G401 (cell line): ENCODE data around the gene BSN. TPM values are rescaled to one million over a fixed set of nuclear protein-coding genes. Genes with fewer than 3 reads are reported as not detected.
A peak's percentile ranks its signal among the peaks of the same experiment; 100 is the strongest.

Experiments used
- DNase-seq: peaks from one replicate; pipeline ENCODE4 v3.0.0-alpha.2; 2015; ENCODE audit warnings: low spot score
- in situ Hi-C: cut with HindIII; loops from 2 replicates; pipeline ENCODE4 v1.10.0; 2016; ENCODE audit warnings: low sequenced_read_pairs, mixed read lengths
- total RNA-seq: library from RNA; depleted of rRNA; stranded (reverse); fragments of >200 nt; shearing (Covaris generic); gene quantifications from 2 replicates; pipeline ENCODE4 v1.2.3, GENCODE V29; 2014; rRNA removed

Gene BSN, protein sequence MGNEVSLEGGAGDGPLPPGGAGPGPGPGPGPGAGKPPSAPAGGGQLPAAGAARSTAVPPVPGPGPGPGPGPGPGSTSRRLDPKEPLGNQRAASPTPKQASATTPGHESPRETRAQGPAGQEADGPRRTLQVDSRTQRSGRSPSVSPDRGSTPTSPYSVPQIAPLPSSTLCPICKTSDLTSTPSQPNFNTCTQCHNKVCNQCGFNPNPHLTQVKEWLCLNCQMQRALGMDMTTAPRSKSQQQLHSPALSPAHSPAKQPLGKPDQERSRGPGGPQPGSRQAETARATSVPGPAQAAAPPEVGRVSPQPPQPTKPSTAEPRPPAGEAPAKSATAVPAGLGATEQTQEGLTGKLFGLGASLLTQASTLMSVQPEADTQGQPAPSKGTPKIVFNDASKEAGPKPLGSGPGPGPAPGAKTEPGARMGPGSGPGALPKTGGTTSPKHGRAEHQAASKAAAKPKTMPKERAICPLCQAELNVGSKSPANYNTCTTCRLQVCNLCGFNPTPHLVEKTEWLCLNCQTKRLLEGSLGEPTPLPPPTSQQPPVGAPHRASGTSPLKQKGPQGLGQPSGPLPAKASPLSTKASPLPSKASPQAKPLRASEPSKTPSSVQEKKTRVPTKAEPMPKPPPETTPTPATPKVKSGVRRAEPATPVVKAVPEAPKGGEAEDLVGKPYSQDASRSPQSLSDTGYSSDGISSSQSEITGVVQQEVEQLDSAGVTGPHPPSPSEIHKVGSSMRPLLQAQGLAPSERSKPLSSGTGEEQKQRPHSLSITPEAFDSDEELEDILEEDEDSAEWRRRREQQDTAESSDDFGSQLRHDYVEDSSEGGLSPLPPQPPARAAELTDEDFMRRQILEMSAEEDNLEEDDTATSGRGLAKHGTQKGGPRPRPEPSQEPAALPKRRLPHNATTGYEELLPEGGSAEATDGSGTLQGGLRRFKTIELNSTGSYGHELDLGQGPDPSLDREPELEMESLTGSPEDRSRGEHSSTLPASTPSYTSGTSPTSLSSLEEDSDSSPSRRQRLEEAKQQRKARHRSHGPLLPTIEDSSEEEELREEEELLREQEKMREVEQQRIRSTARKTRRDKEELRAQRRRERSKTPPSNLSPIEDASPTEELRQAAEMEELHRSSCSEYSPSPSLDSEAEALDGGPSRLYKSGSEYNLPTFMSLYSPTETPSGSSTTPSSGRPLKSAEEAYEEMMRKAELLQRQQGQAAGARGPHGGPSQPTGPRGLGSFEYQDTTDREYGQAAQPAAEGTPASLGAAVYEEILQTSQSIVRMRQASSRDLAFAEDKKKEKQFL (N-terminal part only)
- 0.24 and 0.31 TPM in 2 replicates for total RNA-seq

DNA sequence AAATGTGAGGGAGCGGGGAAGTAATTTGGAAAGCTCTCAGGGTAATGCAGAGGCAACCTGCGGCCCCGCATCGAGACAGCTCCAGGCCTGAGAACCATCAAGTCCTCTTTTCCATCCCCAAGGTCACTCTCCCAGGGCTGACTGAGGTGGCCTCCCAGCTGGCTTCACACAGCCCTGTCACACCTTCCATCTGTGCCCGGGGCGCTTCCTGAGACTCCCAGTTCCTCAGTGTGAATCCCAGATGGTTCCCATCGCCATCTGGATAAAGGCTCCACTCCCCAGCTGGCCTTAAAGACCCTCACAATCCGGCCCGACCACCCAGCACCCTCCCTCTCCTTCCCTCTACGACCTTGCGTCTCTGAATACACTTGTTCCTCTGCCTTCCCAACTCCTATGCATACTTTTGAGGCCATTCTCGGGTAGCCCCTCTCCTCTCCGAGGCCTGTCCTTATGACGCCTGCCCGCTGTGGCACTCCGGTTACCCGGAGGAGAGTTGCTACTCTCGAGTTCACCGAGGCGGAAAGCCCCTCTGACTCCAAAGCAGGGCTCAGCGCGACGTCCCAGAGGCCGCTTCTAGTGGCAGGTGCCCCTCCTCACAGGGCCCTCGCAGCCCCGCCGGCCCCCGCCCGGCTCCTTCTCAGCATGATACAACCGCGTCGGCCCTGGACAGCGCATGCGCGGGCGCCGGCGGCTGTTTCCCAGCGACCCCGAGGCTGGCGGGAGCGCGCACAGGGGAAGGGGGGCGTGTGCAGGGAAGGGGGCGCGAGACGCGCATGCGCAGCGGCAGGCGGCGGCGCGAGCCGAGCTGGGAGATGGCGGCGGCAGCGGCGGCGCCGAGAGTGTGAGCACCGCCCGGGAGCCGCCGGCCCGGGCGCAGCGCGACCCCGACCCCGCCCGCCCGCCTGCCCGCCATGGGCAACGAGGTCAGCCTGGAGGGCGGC lies at the start of gene BSN:
Gene BSN, plus strand, starts transcription at position 786 of the 941 bp plus-strand sequence. Its CDS starts 126 bp downstream, at position 912.
- DNase-seq: peak; percentile 86
- in situ Hi-C loops: loop anchor here (10.0 kb wide), 1 partner anchor 111 kb away; no protein-coding TSS in a partner anchor

DNA sequence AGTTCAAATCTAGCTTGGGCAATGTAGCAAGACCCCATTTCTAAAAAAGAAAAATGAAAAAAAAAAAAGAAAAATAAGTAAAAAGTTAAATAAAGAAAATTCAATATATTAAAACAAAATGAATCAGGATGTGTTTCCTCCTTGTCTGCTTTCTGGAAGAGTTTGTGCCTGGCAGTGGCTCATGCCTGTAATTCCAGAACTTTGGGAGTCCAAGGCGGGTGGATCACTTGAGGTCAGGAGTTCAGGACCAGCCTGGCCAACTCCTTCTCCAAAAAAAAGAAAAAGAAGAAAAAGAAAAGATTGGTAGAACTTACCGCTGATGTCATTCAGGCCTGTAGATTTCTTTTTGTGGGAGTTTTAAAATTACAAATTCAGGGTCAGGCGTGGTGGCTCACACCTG lies 47.4 kb upstream of the BSN start:
- no peak for DNase-seq
- in situ Hi-C loops: no loop called here

DNA sequence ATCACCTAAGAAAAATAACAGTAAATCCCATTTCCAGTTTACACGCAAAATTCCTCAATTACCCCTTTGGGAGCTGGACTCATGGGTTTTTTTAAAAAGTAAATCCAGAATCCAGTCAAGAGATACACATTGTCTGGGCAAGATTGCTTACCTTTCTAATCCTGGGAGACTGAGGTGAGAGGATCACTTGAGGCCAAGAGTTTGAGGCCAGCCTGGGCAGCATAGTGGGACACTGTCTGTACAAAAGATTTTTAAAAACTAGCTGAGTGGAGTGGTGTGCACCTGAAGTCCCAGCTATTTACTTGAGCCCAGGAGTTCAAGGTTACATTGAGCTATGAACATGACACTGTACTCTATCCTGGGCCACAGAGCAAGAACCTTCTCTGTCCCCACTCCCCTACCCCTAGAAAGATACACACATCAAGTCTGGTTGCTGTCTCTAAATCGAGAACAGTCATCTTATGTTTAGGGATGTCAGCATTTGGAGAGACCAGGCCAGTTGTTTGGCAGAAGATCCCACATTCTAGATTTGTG lies 45.2 kb upstream of the BSN start:
- in situ Hi-C loops: no loop called here
- DNase-seq: no peak

DNA sequence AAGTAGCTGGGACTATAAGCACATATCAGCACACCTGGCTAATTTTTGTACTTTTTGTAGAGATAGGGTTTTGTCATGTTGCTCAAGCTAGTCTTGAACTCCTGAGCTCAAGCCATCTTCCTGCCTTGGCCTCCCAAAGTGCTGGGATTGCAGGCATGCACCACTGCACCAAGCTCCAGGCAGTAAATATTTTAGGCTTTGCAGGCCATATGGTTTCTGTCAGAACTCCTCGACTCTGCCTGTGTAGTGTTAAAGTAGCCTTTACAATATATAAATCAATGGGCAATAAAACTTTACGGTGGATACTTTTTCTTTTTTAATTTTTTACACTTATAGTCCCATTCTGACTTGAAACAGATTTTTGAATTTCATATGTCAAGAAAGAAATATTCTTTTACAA lies 42.6 kb upstream of the BSN start:
- DNase-seq: no peak
- in situ Hi-C loops: no loop called here

DNA sequence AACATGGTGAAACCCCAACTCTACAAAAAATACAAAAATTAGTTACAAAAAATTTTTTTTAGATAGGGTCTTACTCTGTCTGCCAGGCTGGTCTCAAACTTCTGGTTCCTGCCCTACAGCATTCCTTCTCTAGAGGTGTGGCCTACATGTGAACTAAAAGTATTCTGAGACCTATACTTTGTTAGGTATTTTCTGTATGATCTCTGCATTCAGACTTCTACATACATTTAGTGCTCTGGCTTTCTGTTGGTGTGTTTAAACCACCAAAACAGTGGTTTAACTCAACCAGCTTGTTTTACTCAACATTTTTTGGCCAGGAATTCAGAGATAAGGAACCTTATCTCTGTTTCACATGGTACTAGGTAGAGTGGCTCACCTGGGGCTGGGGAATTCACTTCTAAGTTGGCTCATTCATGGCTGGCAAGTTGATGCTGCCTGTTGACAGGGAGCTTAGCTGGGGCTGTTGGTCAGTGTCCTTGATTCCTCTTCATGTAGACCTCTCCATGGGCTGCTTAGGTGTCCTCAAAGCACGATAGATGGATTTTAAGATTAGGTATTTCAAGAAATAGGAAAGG lies 41.4 kb upstream of the BSN start:
- no peak for DNase-seq
- in situ Hi-C loops: no loop called here

DNA sequence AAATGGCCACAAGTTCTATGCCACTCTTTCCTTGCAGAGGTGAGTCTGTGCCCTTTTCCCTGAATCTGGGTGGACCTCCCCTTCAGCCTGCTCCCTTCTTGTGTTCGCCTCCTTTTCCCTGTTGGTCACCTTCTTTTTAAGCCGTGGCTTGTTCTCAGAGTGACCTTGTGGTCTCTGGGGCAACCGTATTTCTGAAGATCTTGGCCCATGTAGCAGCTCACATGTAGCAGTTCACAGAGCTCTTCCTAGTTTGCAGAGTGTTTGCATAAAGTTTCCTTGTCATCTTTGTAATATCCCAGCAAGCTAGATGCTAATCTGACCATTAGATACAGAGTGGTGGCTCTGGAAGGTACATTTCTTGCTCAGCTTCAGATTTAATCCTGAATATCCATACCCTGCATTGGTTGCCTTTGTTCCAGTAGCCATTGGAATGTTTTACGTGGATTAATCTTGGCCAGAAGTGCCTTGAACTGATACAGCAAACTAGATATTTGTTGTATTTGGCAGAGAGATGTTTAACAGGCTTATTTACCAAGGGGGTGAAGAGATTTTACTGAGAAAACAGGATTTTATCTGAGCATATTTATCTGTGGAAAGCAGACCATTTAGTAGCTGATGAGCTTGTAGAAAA lies 40.7 kb upstream of the BSN start:
- DNase-seq: no peak
- in situ Hi-C loops: no loop called here

DNA sequence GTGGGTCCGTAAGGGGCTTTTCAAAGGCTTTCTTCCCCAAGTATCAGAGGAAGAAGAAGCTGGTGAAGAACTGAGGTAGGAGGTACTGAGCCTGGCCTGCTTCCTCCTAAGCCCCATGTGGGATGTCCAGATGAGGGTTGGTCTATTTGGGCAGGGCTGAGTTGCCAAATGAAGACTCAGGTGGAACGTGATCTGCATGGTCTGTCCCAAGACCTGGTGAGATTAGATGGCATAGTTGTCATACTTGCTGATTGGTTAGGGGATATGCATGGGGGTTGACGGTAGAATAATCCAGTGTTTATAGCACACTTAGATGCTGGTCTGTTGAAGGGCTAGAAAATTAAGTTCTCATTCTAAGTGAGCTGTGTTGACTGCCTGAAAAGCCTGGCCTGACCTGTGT lies 36.3 kb upstream of the BSN start:
- no peak for DNase-seq
- in situ Hi-C loops: no loop called here

DNA sequence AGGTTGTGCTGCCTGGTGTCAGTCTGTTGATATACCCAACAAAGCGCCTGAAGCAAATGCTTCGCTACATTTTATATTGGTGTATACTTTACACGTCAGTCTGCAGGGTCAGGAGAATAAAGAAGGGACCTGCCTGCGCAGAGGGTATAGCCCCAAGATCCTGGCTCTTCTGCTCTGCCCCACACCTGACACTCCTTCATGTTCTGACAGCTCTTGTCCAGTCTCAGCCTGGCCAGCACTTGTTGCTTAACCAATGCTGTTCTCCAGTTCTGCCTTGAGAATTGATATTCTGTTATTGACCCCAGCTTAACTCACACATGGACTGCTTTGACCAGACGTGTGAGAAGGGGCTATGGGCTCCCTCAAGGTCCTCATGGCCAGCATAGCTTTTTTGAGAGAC lies 35.8 kb upstream of the BSN start:
- in situ Hi-C loops: no loop called here
- no peak for DNase-seq

DNA sequence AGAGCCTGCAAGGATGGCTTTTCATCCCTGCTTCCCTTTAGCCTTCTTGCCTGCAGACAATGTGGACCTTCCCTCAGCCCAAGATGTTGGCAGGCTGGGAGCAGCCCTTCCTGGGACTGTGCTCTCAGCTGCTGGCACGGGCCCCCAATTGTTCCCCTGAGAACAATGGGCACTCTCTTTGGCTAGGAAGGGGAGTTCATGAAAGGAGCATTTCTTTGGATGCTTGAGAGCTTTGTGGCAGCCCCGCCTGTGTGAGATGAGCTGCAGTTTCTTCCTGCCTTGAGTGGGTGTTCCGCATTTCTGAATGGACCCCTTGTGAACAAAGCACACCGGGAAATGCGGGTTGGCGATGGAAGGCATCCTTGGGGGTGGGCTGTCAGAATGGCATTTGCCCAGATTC lies 35.0 kb upstream of the BSN start:
- in situ Hi-C loops: no loop called here
- no peak for DNase-seq

DNA sequence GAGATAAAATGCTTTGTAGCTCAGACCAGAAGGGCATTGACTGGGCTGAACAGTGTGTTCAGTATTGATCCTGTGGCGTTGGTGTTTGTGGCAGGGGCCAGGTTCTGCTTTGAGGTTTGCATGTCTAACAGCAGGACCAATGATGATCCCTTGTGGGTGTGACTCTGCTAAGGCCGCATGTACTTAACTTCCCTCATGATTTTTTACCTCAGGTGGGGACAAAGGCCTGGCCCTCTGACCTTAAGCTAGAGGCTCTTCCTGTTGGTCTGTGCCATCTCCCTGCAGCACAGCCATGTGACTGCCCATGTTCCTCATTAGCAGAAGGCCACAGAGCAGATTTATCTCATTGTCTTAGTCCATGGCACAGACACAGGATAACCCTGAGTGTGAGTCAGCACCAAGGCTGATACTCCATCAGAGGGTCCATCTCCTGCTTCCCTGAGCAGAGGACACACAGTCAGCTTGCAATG lies 34.3 kb upstream of the BSN start:
- in situ Hi-C loops: no loop called here
- no peak for DNase-seq

DNA sequence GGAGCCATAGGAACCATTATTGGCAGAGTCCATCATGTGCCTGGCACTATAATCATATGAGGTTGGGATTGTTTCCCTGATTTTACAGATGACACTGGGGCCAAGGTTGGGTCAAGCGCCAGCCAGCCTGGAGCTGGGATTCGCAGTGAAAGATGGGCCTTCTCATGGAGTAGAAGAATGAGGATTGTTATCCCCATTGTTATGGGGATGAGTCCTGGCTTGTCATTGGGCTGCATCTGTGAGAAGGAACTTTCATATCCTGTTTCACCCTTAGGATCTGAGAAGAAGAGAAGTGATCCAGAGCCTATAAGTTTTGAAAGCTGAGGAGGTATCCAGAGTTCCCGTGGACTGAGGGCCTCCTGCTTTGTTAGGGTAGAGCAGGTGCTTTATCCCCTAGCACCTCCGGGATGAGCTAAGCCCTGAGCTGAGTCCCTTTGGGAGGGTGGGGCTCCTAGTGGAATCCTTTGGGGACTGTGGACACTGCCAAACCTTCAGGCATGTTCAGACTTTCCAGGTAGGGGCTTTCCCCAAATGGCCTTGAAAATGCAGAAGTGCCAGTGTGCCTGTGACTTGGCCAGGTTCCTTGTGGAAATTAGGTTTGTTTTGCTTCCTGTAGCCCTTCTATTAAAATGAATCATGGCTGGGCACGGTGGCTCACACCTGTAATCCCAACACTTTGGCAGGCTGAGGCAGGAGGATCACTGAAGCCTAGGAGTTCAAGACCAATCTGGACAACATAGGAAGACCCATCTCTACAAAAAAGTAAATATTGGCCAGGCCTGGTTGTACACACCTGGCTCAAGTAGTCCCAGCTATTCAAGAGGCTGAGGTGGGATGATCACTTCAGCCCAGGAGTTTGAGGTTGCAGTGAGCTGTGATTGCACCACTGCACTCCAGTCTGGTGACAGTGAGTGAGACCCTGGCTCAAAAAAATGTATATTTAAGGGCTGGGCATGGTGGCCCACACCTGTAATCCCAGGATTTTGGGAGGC lies 30.2 kb upstream of the BSN start:
- DNase-seq: no peak
- in situ Hi-C loops: no loop called here

DNA sequence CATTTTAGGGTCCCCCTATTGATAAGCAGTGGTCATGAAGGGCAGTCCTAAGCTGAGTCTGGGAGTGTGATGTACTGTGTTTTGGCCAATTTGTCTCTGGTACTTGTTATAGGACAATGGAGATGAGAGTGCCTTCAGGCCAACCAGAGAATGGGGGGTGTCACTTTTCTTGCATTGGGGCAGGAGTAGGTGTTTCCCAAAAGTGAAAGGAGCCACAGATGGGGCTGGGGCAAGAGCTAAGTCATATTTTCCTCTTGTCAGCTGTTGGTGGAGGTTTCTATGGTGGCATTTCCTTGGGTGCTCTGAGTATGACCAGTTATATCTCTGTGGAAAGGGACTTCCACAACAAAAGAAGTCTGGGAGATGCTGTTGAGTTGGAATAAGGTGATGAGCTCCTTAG lies 24.7 kb upstream of the BSN start:
- in situ Hi-C loops: no loop called here
- no peak for DNase-seq

DNA sequence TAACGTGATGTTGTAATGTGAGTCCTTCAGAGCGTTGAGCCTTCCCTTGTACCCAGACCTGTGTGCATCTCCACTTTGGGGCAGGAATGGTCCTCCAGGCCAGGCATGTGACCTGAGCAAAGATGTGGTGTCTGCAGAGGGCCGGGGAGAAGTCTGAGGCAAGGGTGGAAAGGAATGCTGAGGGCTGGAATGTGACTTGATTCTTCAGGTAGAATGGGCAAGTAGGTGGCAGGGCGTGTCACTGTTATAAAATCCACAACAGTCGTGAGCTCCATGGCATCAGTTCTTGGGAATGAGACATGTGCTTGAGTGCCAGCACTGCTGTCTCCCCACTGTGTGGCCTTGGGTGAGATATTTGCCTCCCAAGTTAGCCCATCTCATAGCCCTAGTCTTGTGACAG lies 24.0 kb upstream of the BSN start:
- in situ Hi-C loops: no loop called here
- no peak for DNase-seq

DNA sequence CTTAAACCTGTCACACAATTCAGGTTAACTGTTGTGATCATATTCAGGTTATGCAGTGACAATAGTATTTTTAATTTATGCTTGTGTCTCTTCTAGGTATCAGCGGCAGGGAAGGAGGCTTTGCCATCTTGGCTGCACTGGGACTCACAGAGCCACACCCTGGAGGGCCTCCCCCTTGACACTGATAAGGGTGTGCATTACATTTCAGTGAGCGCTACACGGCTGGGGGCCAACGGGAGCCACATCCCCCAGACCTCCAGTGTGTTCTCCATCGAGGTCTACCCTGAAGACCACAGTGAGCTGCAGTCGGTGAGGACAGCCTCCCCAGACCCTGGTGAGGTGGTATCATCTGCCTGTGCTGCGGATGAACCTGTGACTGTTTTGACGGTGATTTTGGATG lies 23.6 kb upstream of the BSN start:
- no peak for DNase-seq
- in situ Hi-C loops: no loop called here

DNA sequence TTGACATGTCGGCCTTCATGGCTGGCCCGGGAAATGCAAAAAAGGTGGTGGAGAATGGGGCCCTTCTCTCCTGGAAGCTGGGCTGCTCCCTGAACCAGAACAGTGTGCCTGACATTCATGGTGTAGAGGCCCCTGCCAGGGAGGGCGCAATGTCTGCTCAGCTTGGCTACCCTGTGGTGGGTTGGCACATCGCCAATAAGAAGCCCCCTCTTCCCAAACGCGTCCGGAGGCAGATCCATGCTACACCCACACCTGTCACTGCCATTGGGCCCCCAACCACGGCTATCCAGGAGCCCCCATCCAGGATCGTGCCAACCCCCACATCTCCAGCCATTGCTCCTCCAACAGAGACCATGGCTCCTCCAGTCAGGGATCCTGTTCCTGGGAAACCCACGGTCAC lies 23.1 kb upstream of the BSN start:
- no peak for DNase-seq
- in situ Hi-C loops: no loop called here

DNA sequence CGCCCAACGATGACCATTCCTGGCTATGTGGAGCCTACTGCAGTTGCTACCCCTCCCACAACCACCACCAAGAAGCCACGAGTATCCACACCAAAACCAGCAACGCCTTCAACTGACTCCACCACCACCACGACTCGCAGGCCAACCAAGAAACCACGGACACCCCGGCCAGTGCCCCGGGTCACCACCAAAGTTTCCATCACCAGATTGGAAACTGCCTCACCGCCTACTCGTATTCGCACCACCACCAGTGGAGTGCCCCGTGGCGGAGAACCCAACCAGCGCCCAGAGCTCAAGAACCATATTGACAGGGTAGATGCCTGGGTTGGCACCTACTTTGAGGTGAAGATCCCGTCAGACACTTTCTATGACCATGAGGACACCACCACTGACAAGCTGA lies 22.6 kb upstream of the BSN start:
- DNase-seq: no peak
- in situ Hi-C loops: no loop called here
